GM19438 (cell line): ENCODE results near the gene ZCWPW1.

Source experiments
- ATAC-seq: cut with Tn5 transposase; IDR thresholded peaks from one replicate; pipeline ENCODE4 v1.9.1; 2021; ENCODE audit warnings: low read depth; ENCODE audit not compliant: unreplicated experiment

Gene ZCWPW1

GRCh38 chr7:100433592-100434296, 5.2 kb upstream of the ZCWPW1 start:
- ATAC-seq: no peak

GRCh38 chr7:100433276-100433591, 4.7 kb upstream of the ZCWPW1 start:
- ATAC-seq: no peak

- no peak for ATAC-seq
Observed at GRCh38 chr7:100432621-100433275, 4.2 kb upstream of the ZCWPW1 start.

GRCh38 chr7:100432053-100432452, 3.5 kb upstream of the ZCWPW1 start:
- ATAC-seq: no peak

GRCh38 chr7:100431286-100431735, 2.8 kb upstream of the ZCWPW1 start:
- ATAC-seq: no peak

- ATAC-seq: no peak
Observed at GRCh38 chr7:100430493-100431285, 2.2 kb upstream of the ZCWPW1 start.

GRCh38 chr7:100429637-100430492, 1.4 kb upstream of the ZCWPW1 start, which contains the start of gene MEPCE:
Gene MEPCE, plus strand, starts transcription at chr7:100429831. Its CDS starts 188 bp downstream, at chr7:100430019.
- peak; percentile 36 for ATAC-seq

- peak; percentile 38 for ATAC-seq
Observed at GRCh38 chr7:100428967-100429636, 599 bp upstream of the ZCWPW1 start.

GRCh38 chr7:100427762-100428198, 723 bp downstream of the ZCWPW1 start:
- no peak for ATAC-seq

GRCh38 chr7:100426516-100426915, 2.0 kb downstream of the ZCWPW1 start:
- no peak for ATAC-seq

GRCh38 chr7:100425347-100425746, 3.2 kb downstream of the ZCWPW1 start:
- ATAC-seq: no peak

- no peak for ATAC-seq
Observed at GRCh38 chr7:100423315-100423714, 5.2 kb downstream of the ZCWPW1 start.

- ATAC-seq: no peak
Observed at GRCh38 chr7:100419660-100420226, 8.8 kb downstream of the ZCWPW1 start.

GRCh38 chr7:100418930-100419659, 9.4 kb downstream of the ZCWPW1 start:
- ATAC-seq: no peak

- no peak for ATAC-seq
Observed at GRCh38 chr7:100415448-100415847, 13.1 kb downstream of the ZCWPW1 start.

GRCh38 chr7:100413889-100414288, 14.6 kb downstream of the ZCWPW1 start:
- no peak for ATAC-seq

- no peak for ATAC-seq
Observed at GRCh38 chr7:100413346-100413745, 15.2 kb downstream of the ZCWPW1 start.

- no peak for ATAC-seq
Observed at GRCh38 chr7:100411101-100411500, 17.4 kb downstream of the ZCWPW1 start.
